SK-N-SH (cell line): ENCODE measurements around the gene SPTSSB. TPM values are rescaled to one million over a fixed set of nuclear protein-coding genes. Genes with fewer than 3 reads are reported as not detected.

Experiments
- CTCF ChIA-PET: fragments of 300-600, 350-600 bp; formaldehyde crosslinking; extraction: SDS; loops from one replicate; lab custom pipeline; 2021; lab: Yijun Ruan, JAX
- POLR2A ChIA-PET: fragments of 350-600 bp; sonication (Branson Sonifier 250); formaldehyde crosslinking; extraction: SDS; loops from one replicate; lab custom pipeline; 2020; ENCODE audit warnings: antibody characterized with exemption, inconsistent platforms; lab: Yijun Ruan, JAX
- DNase-seq: peaks from one replicate; pipeline ENCODE4 v3.0.0; 2012
- H2AFZ ChIP-seq: fragments of 200-600 bp; sonication (generic); 2 replicates; pipeline ENCODE4 v1.8.1; 2016; ENCODE audit warnings: antibody characterized with exemption, mild to moderate bottlenecking, low read depth
- H3F3A ChIP-seq: fragments of 200-600 bp; sonication (generic); replicated peaks from 2 replicates; pipeline ENCODE3; 2016; ENCODE audit warnings: antibody characterized with exemption, mild to moderate bottlenecking; ENCODE audit not compliant: insufficient read depth
- H3K27ac ChIP-seq, 2 experiments: fragments of 200-500 bp in 1 of 2; fragments of 200-600 bp in 1 of 2; sonication (Bioruptor generic) in 1 of 2; sonication (generic), shearing (Covaris generic) in 1 of 2; 2 replicates each; pipeline versions ENCODE4 v1.5.1 to v1.6.1; 2014 to 2016; ENCODE audit warnings: low read depth in 2 of 2, inconsistent platforms in 1 of 2, low read length in 1 of 2, mild to moderate bottlenecking in 1 of 2, mixed read lengths in 1 of 2
- H3K27me3 ChIP-seq: fragments of 200-600 bp; sonication (generic), shearing (Covaris generic); 2 replicates; pipeline ENCODE4 v1.6.1; 2016; ENCODE audit warnings: mixed run types; ENCODE audit not compliant: insufficient read depth
- H3K36me3 ChIP-seq, 2 experiments: fragments of 200-500 bp in 1 of 2; fragments of 200-600 bp in 1 of 2; sonication (Bioruptor generic) in 1 of 2; sonication (generic) in 1 of 2; replicated peaks in 1 of 2; 2 replicates each; pipeline versions ENCODE3 to v1.5.1; 2014 to 2016; ENCODE audit warnings: low read length in 1 of 2, mild to moderate bottlenecking in 1 of 2; ENCODE audit not compliant: insufficient read depth in 2 of 2, control insufficient read depth in 1 of 2
- H3K4me1 ChIP-seq, 2 experiments: fragments of 200-500 bp in 1 of 2; fragments of 200-600 bp in 1 of 2; sonication (Bioruptor generic) in 1 of 2; sonication (generic), shearing (Covaris generic) in 1 of 2; 2 replicates each; pipeline versions ENCODE4 v1.5.1 to v1.6.1; 2014 to 2016; ENCODE audit warnings: low read depth in 1 of 2, low read length in 1 of 2, mixed run types in 1 of 2; ENCODE audit not compliant: insufficient read depth in 2 of 2, control insufficient read depth in 1 of 2
- H3K4me2 ChIP-seq: fragments of 200-600 bp; sonication (generic), shearing (Covaris generic); 2 replicates; pipeline ENCODE4 v1.6.1; 2017; ENCODE audit warnings: mixed run types
- H3K4me3 ChIP-seq, 2 experiments: fragments of 200-500 bp in 1 of 2; fragments of 200-600 bp in 1 of 2; sonication (Bioruptor generic) in 1 of 2; sonication (generic), shearing (Covaris generic) in 1 of 2; 2 replicates each; pipeline versions ENCODE4 v1.5.1 to v1.8.1; 2014 to 2016; ENCODE audit warnings: low read depth in 2 of 2, inconsistent platforms in 1 of 2, low read length in 1 of 2, mild to moderate bottlenecking in 1 of 2, mixed read lengths in 1 of 2, moderate library complexity in 1 of 2
- H3K79me2 ChIP-seq: fragments of 200-600 bp; sonication (generic); 2 replicates; pipeline ENCODE4 v1.8.1; 2017; ENCODE audit warnings: mild to moderate bottlenecking; ENCODE audit not compliant: insufficient read depth
- H3K9ac ChIP-seq: fragments of 200-600 bp; sonication (generic); 2 replicates; pipeline ENCODE4 v1.6.1; 2017; ENCODE audit warnings: mixed run types
- H3K9me2 ChIP-seq: fragments of 200-600 bp; sonication (generic); 2 replicates; pipeline ENCODE4 v1.6.1; 2017; ENCODE audit warnings: mixed run types
- H3K9me3 ChIP-seq: fragments of 200-600 bp; sonication (generic); 2 replicates; pipeline ENCODE4 v1.6.1; 2017; ENCODE audit warnings: mixed run types, mild to moderate bottlenecking, moderate library complexity
- H4K20me1 ChIP-seq: fragments of 200-600 bp; sonication (generic); 2 replicates; pipeline ENCODE4 v1.6.1; 2017; ENCODE audit warnings: mild to moderate bottlenecking, mixed run types; ENCODE audit not compliant: insufficient read depth
- GABPA ChIP-seq: IDR thresholded peaks from 2 replicates; pipeline ENCODE4 v1.4.0; 2012; ENCODE audit warnings: low read depth, mild to moderate bottlenecking
- GATA2 ChIP-seq: sonication (generic); formaldehyde crosslinking; IDR thresholded peaks from 2 replicates; pipeline ENCODE4 v1.5.0; 2020; ENCODE audit warnings: mild to moderate bottlenecking, missing genetic modification reagents
- MEF2A ChIP-seq: IDR thresholded peaks from 2 replicates; pipeline ENCODE4 v1.4.0; 2012; ENCODE audit warnings: low read depth, borderline replicate concordance
- MXI1 ChIP-seq: IDR thresholded peaks from 2 replicates; pipeline ENCODE4 v1.6.1; 2012; ENCODE audit warnings: mild to moderate bottlenecking, low read depth, low read length, improper control_type of control experiment
- RCOR1 ChIP-seq: fragments of 150-350 bp; IDR thresholded peaks from 2 replicates; pipeline ENCODE4 v1.6.1; 2017; ENCODE audit warnings: antibody characterized with exemption, low read length
- TAF1 ChIP-seq: IDR thresholded peaks from 2 replicates; pipeline ENCODE4 v1.6.1; 2012; ENCODE audit warnings: low read depth, mild to moderate bottlenecking, low read length, moderate library complexity, borderline replicate concordance
- TEAD4 ChIP-seq: IDR thresholded peaks from 2 replicates; pipeline ENCODE4 v1.4.0; 2012; ENCODE audit warnings: mild to moderate bottlenecking, borderline replicate concordance; ENCODE audit not compliant: insufficient read depth
- YY1 ChIP-seq: IDR thresholded peaks from 2 replicates; pipeline ENCODE4 v1.4.0; 2012; ENCODE audit warnings: low read depth, mild to moderate bottlenecking
- WGBS: methylation state at CpG from one replicate; pipeline ENCODE4 v1.1.6; 2017; ENCODE audit warnings: low lambda C conversion rate; 5-methylcytosine and 5-hydroxymethylcytosine counted together
- polyA plus RNA-seq, 3 experiments: library from polyadenylated mRNA; depleted of rRNA; stranded (reverse); fragments of >200 nt; gene quantifications; 2 replicates each; pipeline ENCODE4 v1.2.3, GENCODE V29; 2012
- TF ChIP-seq, protein P1 (sequence below): IDR thresholded peaks from 2 replicates; pipeline ENCODE4 v1.4.0; 2012; ENCODE audit warnings: low read depth, borderline replicate concordance
- TF ChIP-seq, protein P2 (sequence below): IDR thresholded peaks from 2 replicates; pipeline ENCODE4; 2012
- TF ChIP-seq, protein P3 (sequence below): fragments of 150-350 bp; IDR thresholded peaks from 2 replicates; pipeline ENCODE4 v1.6.1; 2017; ENCODE audit warnings: antibody characterized with exemption, low read length, low read depth, borderline replicate concordance

SPTSSB gene
- polyA plus RNA-seq, 1 of the 3 experiments (the other 2 are of a cell fraction): 0.07 TPM

DNA sequence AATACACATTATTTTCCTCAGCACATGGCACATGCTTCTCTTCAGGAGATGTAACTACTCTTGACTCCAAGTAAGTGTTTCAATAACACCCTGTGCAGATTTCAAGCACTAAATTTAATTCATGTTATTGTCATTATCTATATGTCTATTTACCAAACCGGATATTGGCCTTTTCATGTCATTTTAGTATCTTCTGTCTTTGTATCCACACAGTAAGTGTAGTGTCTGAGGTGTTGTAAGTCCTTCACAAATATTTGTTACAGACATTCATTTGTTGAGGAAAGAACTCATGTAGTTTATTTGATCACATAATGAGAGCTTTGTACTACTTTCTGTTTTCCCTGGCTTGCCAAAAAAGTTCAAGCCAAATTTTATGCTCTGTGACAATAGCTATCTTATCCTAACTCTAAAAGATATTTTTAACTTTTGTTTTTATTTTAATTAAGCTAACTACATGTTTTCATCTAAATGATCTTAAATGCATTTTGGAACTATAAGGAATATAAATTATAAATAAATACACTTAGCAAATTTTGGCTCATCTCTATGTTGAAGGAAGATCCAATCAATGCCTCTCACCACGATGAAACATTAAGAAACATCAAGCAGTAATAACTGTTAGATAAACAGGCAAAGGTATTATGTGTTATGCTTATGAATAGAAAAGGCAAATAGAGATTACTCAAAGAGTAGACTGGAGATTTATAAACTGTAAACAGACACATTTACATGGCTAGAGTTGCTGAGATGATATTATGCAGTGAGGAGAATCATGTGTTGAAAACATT is 48.3 kb downstream of the SPTSSB start:
- Histone ChIP-seq H3K4me3 (no peak overlapping the region), H3F3A (no peaks in the 10 kb centered on the region), H3K9ac (no peak overlapping the region), H3K27ac (no peak overlapping the region), H3K36me3 (no peaks in the 10 kb centered on the region), H3K4me1 (no peaks in the 10 kb centered on the region), H3K79me2 (no peaks in the 10 kb centered on the region), H4K20me1 (no peaks in the 10 kb centered on the region), H3K4me2 (no peak overlapping the region), H3K27me3 (no peaks in the 10 kb centered on the region), H2AFZ (no peak overlapping the region), H3K9me3 (no peaks in the 10 kb centered on the region), H3K9me2 (no peaks in the 10 kb centered on the region)
- no peak for TF ChIP-seq MXI1
- TF ChIP-seq YY1: no peak
- TF ChIP-seq GATA2 (CRISPR knock-in tag): no peak
- TF ChIP-seq MEF2A: no peak
- no peak for TF ChIP-seq TAF1
- TF ChIP-seq, protein P1, sequence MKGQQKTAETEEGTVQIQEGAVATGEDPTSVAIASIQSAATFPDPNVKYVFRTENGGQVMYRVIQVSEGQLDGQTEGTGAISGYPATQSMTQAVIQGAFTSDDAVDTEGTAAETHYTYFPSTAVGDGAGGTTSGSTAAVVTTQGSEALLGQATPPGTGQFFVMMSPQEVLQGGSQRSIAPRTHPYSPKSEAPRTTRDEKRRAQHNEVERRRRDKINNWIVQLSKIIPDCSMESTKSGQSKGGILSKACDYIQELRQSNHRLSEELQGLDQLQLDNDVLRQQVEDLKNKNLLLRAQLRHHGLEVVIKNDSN: no peak
- TF ChIP-seq, protein P2, sequence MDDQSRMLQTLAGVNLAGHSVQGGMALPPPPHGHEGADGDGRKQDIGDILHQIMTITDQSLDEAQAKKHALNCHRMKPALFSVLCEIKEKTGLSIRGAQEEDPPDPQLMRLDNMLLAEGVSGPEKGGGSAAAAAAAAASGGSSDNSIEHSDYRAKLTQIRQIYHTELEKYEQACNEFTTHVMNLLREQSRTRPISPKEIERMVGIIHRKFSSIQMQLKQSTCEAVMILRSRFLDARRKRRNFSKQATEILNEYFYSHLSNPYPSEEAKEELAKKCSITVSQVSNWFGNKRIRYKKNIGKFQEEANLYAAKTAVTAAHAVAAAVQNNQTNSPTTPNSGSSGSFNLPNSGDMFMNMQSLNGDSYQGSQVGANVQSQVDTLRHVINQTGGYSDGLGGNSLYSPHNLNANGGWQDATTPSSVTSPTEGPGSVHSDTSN: no peak
- TF ChIP-seq, protein P3, sequence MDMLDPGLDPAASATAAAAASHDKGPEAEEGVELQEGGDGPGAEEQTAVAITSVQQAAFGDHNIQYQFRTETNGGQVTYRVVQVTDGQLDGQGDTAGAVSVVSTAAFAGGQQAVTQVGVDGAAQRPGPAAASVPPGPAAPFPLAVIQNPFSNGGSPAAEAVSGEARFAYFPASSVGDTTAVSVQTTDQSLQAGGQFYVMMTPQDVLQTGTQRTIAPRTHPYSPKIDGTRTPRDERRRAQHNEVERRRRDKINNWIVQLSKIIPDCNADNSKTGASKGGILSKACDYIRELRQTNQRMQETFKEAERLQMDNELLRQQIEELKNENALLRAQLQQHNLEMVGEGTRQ: no peak
- TF ChIP-seq RCOR1: no peak
- TF ChIP-seq GABPA: no peak
- CTCF ChIA-PET: interaction anchor here (2.5 kb wide), 1 partner anchor 18 kb away, joined by 6 read pairs; no protein-coding TSS in a partner anchor
- POLR2A ChIA-PET: no interaction called here
- no peak for DNase-seq
- WGBS: 12% methylated on average over 2 of the region's 2 CpGs

DNA sequence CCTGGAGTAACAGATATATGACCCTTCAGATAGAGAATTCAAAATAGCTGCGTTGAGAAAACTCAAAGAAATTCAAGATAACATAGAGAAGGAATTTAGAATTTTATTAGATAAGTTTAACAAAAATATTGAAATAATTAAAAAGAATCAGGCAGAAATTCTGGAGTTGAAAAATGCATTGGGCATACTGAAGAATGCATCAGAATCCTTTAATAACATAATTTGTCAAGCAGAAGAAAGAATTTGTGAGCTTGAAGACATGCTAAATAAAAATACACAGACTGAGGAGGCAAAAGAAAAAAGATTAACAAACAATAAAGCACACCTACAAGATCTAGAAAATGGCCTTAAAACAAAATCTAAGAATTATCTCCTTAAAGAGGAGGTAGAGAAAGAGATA is 50.5 kb downstream of the SPTSSB start:
- Histone ChIP-seq H3K9ac (no peak overlapping the region), H2AFZ (no peak overlapping the region), H3K27ac (no peak overlapping the region), H3K79me2 (no peaks in the 10 kb centered on the region), H3K9me2 (no peaks in the 10 kb centered on the region), H3K4me2 (no peak overlapping the region), H4K20me1 (no peaks in the 10 kb centered on the region), H3K4me1 (no peaks in the 10 kb centered on the region), H3K36me3 (no peaks in the 10 kb centered on the region), H3K27me3 (no peaks in the 10 kb centered on the region), H3F3A (no peaks in the 10 kb centered on the region), H3K4me3 (no peak overlapping the region), H3K9me3 (no peaks in the 10 kb centered on the region)
- no peak for DNase-seq
- POLR2A ChIA-PET: no interaction called here
- WGBS: 57% methylated on average over 1 of the region's 1 CpG
- CTCF ChIA-PET: interaction anchor here (1.1 to 2.5 kb wide), 2 partner anchors 16 to 46 kb away, joined by 4 to 6 read pairs; no protein-coding TSS in a partner anchor
- no peak for TF ChIP-seq YY1
- TF ChIP-seq TEAD4: no peak
